Measurements from ENCODE around the gene ZGRF1.
"Not testable (repeated sequence)": the region's sequence is repeated elsewhere in the genome, so short reads cannot be mapped to it uniquely, and the experiment has no call there.

ZGRF1 gene

GRCh38 chr4:112550728-112551127, 86.0 kb downstream of the ZGRF1 start:
- DNase-seq (ENCODE audit: low read depth), result no peak

- no peak for DNase-seq (ENCODE audit: low read depth)
Observed at GRCh38 chr4:112546476-112546875, 90.2 kb downstream of the ZGRF1 start.

- no peak for DNase-seq (ENCODE audit: low read depth)
Observed at GRCh38 chr4:112545346-112545745, 91.4 kb downstream of the ZGRF1 start.

GRCh38 chr4:112540695-112541094, 96.0 kb downstream of the ZGRF1 start:
- no peak for DNase-seq (ENCODE audit: low read depth)

- no peak for DNase-seq (ENCODE audit: low read depth)
Observed at GRCh38 chr4:112536123-112536522, 100.6 kb downstream of the ZGRF1 start.

GRCh38 chr4:112532267-112532666, 104.4 kb downstream of the ZGRF1 start:
- no peak for DNase-seq (ENCODE audit: low read depth)

- no peak for DNase-seq (ENCODE audit: low read depth)
Observed at GRCh38 chr4:112531146-112531545, 105.6 kb downstream of the ZGRF1 start.

- no peak for DNase-seq (ENCODE audit: low read depth)
Observed at GRCh38 chr4:112526061-112526460, 110.6 kb downstream of the ZGRF1 start.

- no peak for DNase-seq (ENCODE audit: low read depth)
Observed at GRCh38 chr4:112523764-112524505, 112.8 kb downstream of the ZGRF1 start.

- no peak for DNase-seq (ENCODE audit: low read depth)
Observed at GRCh38 chr4:112523008-112523721, 113.5 kb downstream of the ZGRF1 start.

- DNase-seq (ENCODE audit: low read depth), result not testable (repeated sequence)
Observed at GRCh38 chr4:112522431-112522830, 114.3 kb downstream of the ZGRF1 start.

- no peak for DNase-seq (ENCODE audit: low read depth)
Observed at GRCh38 chr4:112521123-112522023, 115.3 kb downstream of the ZGRF1 start.

GRCh38 chr4:112520598-112521122, 116.0 kb downstream of the ZGRF1 start:
- no peak for DNase-seq (ENCODE audit: low read depth)

- no peak for DNase-seq (ENCODE audit: low read depth)
Observed at GRCh38 chr4:112519689-112520597, 116.8 kb downstream of the ZGRF1 start.

- no peak for DNase-seq (ENCODE audit: low read depth)
Observed at GRCh38 chr4:112518675-112519074, 118.0 kb downstream of the ZGRF1 start.

- no peak for DNase-seq (ENCODE audit: low read depth)
Observed at GRCh38 chr4:112517911-112518310, 118.8 kb downstream of the ZGRF1 start.

GRCh38 chr4:112517067-112517634, 119.6 kb downstream of the ZGRF1 start:
- no peak for DNase-seq (ENCODE audit: low read depth)

- no peak for DNase-seq (ENCODE audit: low read depth)
Observed at GRCh38 chr4:112516471-112517066, 120.1 kb downstream of the ZGRF1 start.

- no peak for DNase-seq (ENCODE audit: low read depth)
Observed at GRCh38 chr4:112516066-112516470, 120.6 kb downstream of the ZGRF1 start, which contains the start of gene NEUROG2. Gene NEUROG2 (minus strand): TSS chr4:112516180. CDS start chr4:112515475, 705 bp downstream.

Data from HS-5 (cell line).